OCI-LY3 (cell line): Measurements from ENCODE around the gene MAML2.

ENCODE experiments used
- EZH2phosphoT487 ChIP-seq: fragments of 200-600 bp; shearing (Covaris generic); IDR thresholded peaks from 2 replicates; pipeline ENCODE4 v1.6.1; 2018; ENCODE audit warnings: antibody characterized with exemption, mixed run types, low read depth
- TF ChIP-seq, protein P1 (sequence below): fragments of 200-600, 300-600 bp; sonication (generic); IDR thresholded peaks from 2 replicates; pipeline ENCODE4 v1.5.1; 2014; ENCODE audit warnings: antibody characterized with exemption, low read length, low read depth

DNA sequence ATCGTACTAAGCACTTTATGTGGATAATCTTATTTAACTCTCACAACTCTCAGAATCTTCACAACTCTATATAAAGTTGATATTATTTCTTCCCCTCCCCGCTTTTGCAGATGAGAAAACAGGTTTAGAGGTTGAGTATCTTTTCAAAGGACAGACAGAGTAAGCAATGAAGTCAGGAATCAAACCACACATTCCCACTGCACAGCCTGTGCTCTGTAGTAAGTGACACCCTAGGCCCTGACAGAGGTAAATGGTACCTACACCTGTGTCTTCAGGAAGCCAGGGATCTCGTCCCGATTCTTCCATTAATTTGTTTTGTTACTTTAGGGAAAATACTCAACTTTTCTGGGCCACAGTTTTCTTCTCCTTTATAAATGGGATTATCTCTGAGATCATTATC is 246.6 kb downstream of the MAML2 start:
- TF ChIP-seq, protein P1, sequence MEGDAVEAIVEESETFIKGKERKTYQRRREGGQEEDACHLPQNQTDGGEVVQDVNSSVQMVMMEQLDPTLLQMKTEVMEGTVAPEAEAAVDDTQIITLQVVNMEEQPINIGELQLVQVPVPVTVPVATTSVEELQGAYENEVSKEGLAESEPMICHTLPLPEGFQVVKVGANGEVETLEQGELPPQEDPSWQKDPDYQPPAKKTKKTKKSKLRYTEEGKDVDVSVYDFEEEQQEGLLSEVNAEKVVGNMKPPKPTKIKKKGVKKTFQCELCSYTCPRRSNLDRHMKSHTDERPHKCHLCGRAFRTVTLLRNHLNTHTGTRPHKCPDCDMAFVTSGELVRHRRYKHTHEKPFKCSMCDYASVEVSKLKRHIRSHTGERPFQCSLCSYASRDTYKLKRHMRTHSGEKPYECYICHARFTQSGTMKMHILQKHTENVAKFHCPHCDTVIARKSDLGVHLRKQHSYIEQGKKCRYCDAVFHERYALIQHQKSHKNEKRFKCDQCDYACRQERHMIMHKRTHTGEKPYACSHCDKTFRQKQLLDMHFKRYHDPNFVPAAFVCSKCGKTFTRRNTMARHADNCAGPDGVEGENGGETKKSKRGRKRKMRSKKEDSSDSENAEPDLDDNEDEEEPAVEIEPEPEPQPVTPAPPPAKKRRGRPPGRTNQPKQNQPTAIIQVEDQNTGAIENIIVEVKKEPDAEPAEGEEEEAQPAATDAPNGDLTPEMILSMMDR: no peak
- TF ChIP-seq EZH2phosphoT487: no peak
